Measurements from ENCODE around the gene DICER1.

- no peak for TF ChIP-seq POLR2AphosphoS5 (IDR thresholded peaks at IDR 0.05; ENCODE audit: low read depth)
- no peak for TF ChIP-seq REST (IDR thresholded peaks at IDR 0.05; ENCODE audit: insufficient replicate concordance, low read depth)
- TF ChIP-seq CTCF (IDR thresholded peaks at IDR 0.05; ENCODE audit: insufficient read depth, low read length) = no peak
- no peak for TF ChIP-seq GABPA (IDR thresholded peaks at IDR 0.05; ENCODE audit: low read depth)
Measured at GRCh38 chr14:95068521-95068920, 88.8 kb downstream of the DICER1 start.
